IMR-90 (cell line): ENCODE data around the gene SH3BP4. TPM values are rescaled to one million over a fixed set of nuclear protein-coding genes. Genes with fewer than 3 reads are reported as not detected.

Source experiments
- ATAC-seq: fragments of 200-7000 bp; cut with Tn5 transposase; 2 replicates; pipeline ENCODE4 v1.9.1; 2020; ENCODE audit warnings: low read depth, mild to moderate bottlenecking, moderate library complexity
- BruUV-seq: library from RNA; stranded (reverse); fragments of 400-500 nt; replicated peaks from 2 replicates; lab custom pipeline; 2021; lab: Mats Ljungman, UMichigan
- CTCF ChIA-PET: fragments of 300-600 bp; formaldehyde crosslinking; extraction: SDS; loops from one replicate; lab custom pipeline; 2021; ENCODE audit warnings: antibody characterized with exemption; lab: Yijun Ruan, JAX
- POLR2A ChIA-PET: fragments of 300-600 bp; sonication (Branson Sonifier 250); formaldehyde crosslinking; loops from one replicate; lab custom pipeline; 2022; ENCODE audit warnings: antibody characterized with exemption; ENCODE audit not compliant: unreplicated experiment; lab: Charles Lee
- DNase-seq: peaks from one replicate; pipeline ENCODE4 v3.0.0; 2013
- H2AFZ ChIP-seq: replicated peaks from 2 replicates; pipeline ENCODE3; 2013; ENCODE audit warnings: low read length, mild to moderate bottlenecking; ENCODE audit not compliant: poor library complexity
- H2AK5ac ChIP-seq: 2 replicates; pipeline ENCODE4 v1.6.1; 2013; ENCODE audit warnings: low read depth, low read length, inconsistent platforms
- H2AK9ac ChIP-seq: replicated peaks from 2 replicates; pipeline ENCODE3; 2013; ENCODE audit warnings: mild to moderate bottlenecking, low read depth, low read length, moderate library complexity; ENCODE audit not compliant: poor library complexity
- H2BK120ac ChIP-seq: 2 replicates; pipeline ENCODE4 v1.6.1; 2013; ENCODE audit warnings: low read depth, low read length, inconsistent platforms
- H2BK15ac ChIP-seq: 3 replicates; pipeline ENCODE4 v1.6.1; 2013; ENCODE audit warnings: low read depth, low read length, inconsistent platforms
- H2BK20ac ChIP-seq: 2 replicates; pipeline ENCODE4 v1.6.1; 2013; ENCODE audit warnings: low read depth, mild to moderate bottlenecking, inconsistent platforms, low read length, moderate library complexity
- H2BK5ac ChIP-seq: 2 replicates; pipeline ENCODE4 v1.6.1; 2013; ENCODE audit warnings: mild to moderate bottlenecking, low read depth, low read length, inconsistent platforms; ENCODE audit not compliant: poor library complexity, severe bottlenecking
- H3K14ac ChIP-seq: replicated peaks from 2 replicates; pipeline ENCODE4 v1.6.1; 2013; ENCODE audit warnings: low read depth, low read length, inconsistent platforms
- H3K18ac ChIP-seq: 2 replicates; pipeline ENCODE4 v1.6.1; 2013; ENCODE audit warnings: low read depth, low read length, control low read depth
- H3K23ac ChIP-seq: 2 replicates; pipeline ENCODE4 v1.6.1; 2013; ENCODE audit warnings: low read depth, low read length, inconsistent platforms
- H3K27ac ChIP-seq: 2 replicates; pipeline ENCODE4 v1.5.1; 2013; ENCODE audit warnings: mild to moderate bottlenecking, control low read depth, low read length; ENCODE audit not compliant: insufficient read depth
- H3K27me3 ChIP-seq: 2 replicates; pipeline ENCODE4 v1.6.1; 2013; ENCODE audit warnings: low read length; ENCODE audit not compliant: control insufficient read depth, insufficient read depth
- H3K36me3 ChIP-seq: 2 replicates; pipeline ENCODE4 v1.6.1; 2013; ENCODE audit warnings: low read length, mixed read lengths; ENCODE audit not compliant: control insufficient read depth, insufficient read depth
- H3K4ac ChIP-seq: 2 replicates; pipeline ENCODE4 v1.6.1; 2013; ENCODE audit warnings: low read depth, low read length, inconsistent platforms
- H3K4me1 ChIP-seq: 2 replicates; pipeline ENCODE4 v1.6.1; 2013; ENCODE audit warnings: low read length, mixed read lengths; ENCODE audit not compliant: control insufficient read depth, insufficient read depth
- H3K4me2 ChIP-seq: 2 replicates; pipeline ENCODE4 v1.6.1; 2013; ENCODE audit warnings: low read depth, mild to moderate bottlenecking, control low read depth, low read length, moderate library complexity
- H3K4me3 ChIP-seq: 2 replicates; pipeline ENCODE4 v1.5.1; 2013; ENCODE audit warnings: low read depth, mild to moderate bottlenecking, control low read depth, low read length, moderate library complexity; ENCODE audit not compliant: insufficient read depth
- H3K56ac ChIP-seq: 2 replicates; pipeline ENCODE4 v1.6.1; 2013; ENCODE audit warnings: low read length, inconsistent platforms; ENCODE audit not compliant: insufficient read depth; ENCODE audit errors: extremely low read depth
- H3K79me1 ChIP-seq, 2 experiments: 2 replicates each; pipeline ENCODE4 v1.6.1; 2013; ENCODE audit warnings: low read length in 2 of 2, inconsistent platforms in 1 of 2, low read depth in 1 of 2
- H3K9ac ChIP-seq: 2 replicates; pipeline ENCODE4 v1.6.1; 2013; ENCODE audit warnings: low read depth, low read length, control low read depth
- H3K9me1 ChIP-seq: 2 replicates; pipeline ENCODE4 v1.6.1; 2013; ENCODE audit warnings: low read length, inconsistent platforms; ENCODE audit not compliant: insufficient read depth
- H3K9me3 ChIP-seq: 2 replicates; pipeline ENCODE4 v1.6.1; 2013; ENCODE audit warnings: low read length; ENCODE audit not compliant: control insufficient read depth, insufficient read depth
- H4K20me1 ChIP-seq: 2 replicates; pipeline ENCODE4 v1.6.1; 2013; ENCODE audit warnings: low read length, inconsistent platforms; ENCODE audit not compliant: insufficient read depth
- H4K5ac ChIP-seq: 2 replicates; pipeline ENCODE4 v1.6.1; 2013; ENCODE audit warnings: mild to moderate bottlenecking, low read depth, low read length, control low read depth
- H4K8ac ChIP-seq, 2 experiments: 2 replicates each; pipeline ENCODE4 v1.6.1; 2013; ENCODE audit warnings: low read depth in 2 of 2, low read length in 2 of 2, control low read depth in 1 of 2, inconsistent platforms in 1 of 2
- H4K91ac ChIP-seq: 2 replicates; pipeline ENCODE4 v1.6.1; 2013; ENCODE audit warnings: low read depth, low read length, inconsistent platforms; ENCODE audit not compliant: insufficient read depth
- BHLHE40 ChIP-seq: fragments of 150-350 bp; IDR thresholded peaks from 2 replicates; pipeline ENCODE4 v1.6.1; 2016; ENCODE audit warnings: mild to moderate bottlenecking, low read depth, low read length
- CEBPB ChIP-seq: IDR thresholded peaks from 2 replicates; pipeline ENCODE4 v1.6.1; 2012; ENCODE audit warnings: low read depth, low read length, improper control_type of control experiment
- CHD1 ChIP-seq: IDR thresholded peaks from 2 replicates; pipeline ENCODE4 v1.6.1; 2012; ENCODE audit warnings: low read depth, low read length, improper control_type of control experiment
- CTCF ChIP-seq: conservative IDR thresholded peaks from 2 replicates; pipeline ENCODE4 v1.5.1; 2012; ENCODE audit warnings: mild to moderate bottlenecking, low read depth, low read length, improper control_type of control experiment
- ELK1 ChIP-seq: fragments of 150-350 bp; IDR thresholded peaks from 2 replicates; pipeline ENCODE4 v1.6.1; 2016; ENCODE audit warnings: low read depth, mild to moderate bottlenecking, low read length, moderate library complexity, borderline replicate concordance
- FOS ChIP-seq: fragments of 150-350 bp; IDR thresholded peaks from 2 replicates; pipeline ENCODE4 v1.6.1; 2016; ENCODE audit warnings: low read depth, low read length
- MAFK ChIP-seq: IDR thresholded peaks from 2 replicates; pipeline ENCODE4 v1.6.1; 2012; ENCODE audit warnings: low read depth, low read length, improper control_type of control experiment
- MAZ ChIP-seq: IDR thresholded peaks from 2 replicates; pipeline ENCODE4 v1.6.1; 2012; ENCODE audit warnings: low read depth, mild to moderate bottlenecking, low read length, improper control_type of control experiment, moderate library complexity, borderline replicate concordance
- NFE2L2 ChIP-seq: fragments of 150-350 bp; IDR thresholded peaks from 2 replicates; pipeline ENCODE4 v1.6.1; 2016; ENCODE audit warnings: low read depth, mild to moderate bottlenecking, low read length
- POLR2A ChIP-seq: IDR thresholded peaks from 2 replicates; pipeline ENCODE4 v1.6.1; 2012; ENCODE audit warnings: mild to moderate bottlenecking, low read depth, low read length
- RAD21 ChIP-seq: IDR thresholded peaks from 2 replicates; pipeline ENCODE4 v1.6.1; 2012; ENCODE audit warnings: low read length, improper control_type of control experiment
- RCOR1 ChIP-seq: IDR thresholded peaks from 2 replicates; pipeline ENCODE4 v1.6.1; 2012; ENCODE audit warnings: mild to moderate bottlenecking, low read length, improper control_type of control experiment; ENCODE audit not compliant: insufficient replicate concordance
- RFX5 ChIP-seq: IDR thresholded peaks from 2 replicates; pipeline ENCODE4 v1.8.0; 2012; ENCODE audit warnings: low read depth, mild to moderate bottlenecking, low read length, moderate library complexity
- SMC3 ChIP-seq: fragments of 150-350 bp; IDR thresholded peaks from 2 replicates; pipeline ENCODE4 v1.6.1; 2016; ENCODE audit warnings: low read depth, mild to moderate bottlenecking, antibody characterized with exemption, low read length, moderate library complexity
- USF2 ChIP-seq: fragments of 150-350 bp; IDR thresholded peaks from 2 replicates; pipeline ENCODE4 v1.6.1; 2017; ENCODE audit warnings: mild to moderate bottlenecking, antibody characterized with exemption, low read length, low read depth
- WGBS, 2 experiments: methylation state at CpG; one replicate each; pipeline versions ENCODE4 v1.1.5 to v1.1.7; 2013; ENCODE audit warnings: missing lambda C conversion rate in 2 of 2; ENCODE audit not compliant: insufficient read length in 1 of 2; ENCODE audit errors: extremely low coverage in 2 of 2; 5-methylcytosine and 5-hydroxymethylcytosine counted together
- dilution Hi-C: fragments of 300-500 bp; cut with HindIII; formaldehyde crosslinking; loops from one replicate; pipeline ENCODE4 v1.14.3; 2018; ENCODE audit warnings: low sequenced_read_pairs; ENCODE audit not compliant: unreplicated experiment
- in situ Hi-C: fragments of 300-500 bp; cut with MboI; formaldehyde crosslinking; loops from 3 replicates; pipeline ENCODE4 v1.14.3; 2019; ENCODE audit warnings: low sequenced_read_pairs, inconsistent platforms, mixed read lengths
- intact Hi-C: fragments of 100-400 bp; cut with micrococcal nuclease; formaldehyde crosslinking; loops from 2 replicates; pipeline ENCODE4 v1.10.0; 2022
- polyA plus RNA-seq, 3 experiments: library from polyadenylated mRNA; depleted of rRNA; stranded (reverse); fragments of >200 nt; gene quantifications; 2 replicates each; pipeline ENCODE4 v1.2.3, GENCODE V29; 2012; ENCODE audit warnings: low replicate concordance in 1 of 3
- total RNA-seq: library from RNA; depleted of rRNA; stranded (reverse); fragments of >200 nt; gene quantifications from 2 replicates; pipeline ENCODE4 v1.2.3, GENCODE V29; 2012

SH3BP4 gene
- total and polyA plus RNA-seq, 2 of the 4 experiments (the other 2 are of a cell fraction): 104 to 122 TPM

- peaks cover 64% of the 10 kb centered on the region for H3K9me1 ChIP-seq
- H3K56ac ChIP-seq: no peak overlapping the region
- H4K5ac ChIP-seq: no peak overlapping the region
- no peak overlapping the region for H4K8ac ChIP-seq
- no peak overlapping the region for H3K4me2 ChIP-seq
- no peak overlapping the region for H2AK5ac ChIP-seq
- H2BK20ac ChIP-seq: no peak overlapping the region
- no peak overlapping the region for H4K91ac ChIP-seq
- H3K9ac ChIP-seq: no peak overlapping the region
- H3K4me1 ChIP-seq: peaks cover 48% of the 10 kb centered on the region
- H3K27me3 ChIP-seq: no peaks in the 10 kb centered on the region
- ATAC-seq (no peak), DNase-seq (peak; percentile 53)
- H3K23ac ChIP-seq: 0 out of 2 replicates have a peak overlapping the region, but pooled peaks have one; percentile 91
- H3K9me3 ChIP-seq: no peaks in the 10 kb centered on the region
- peaks cover 41% of the 10 kb centered on the region for H3K36me3 ChIP-seq
- 0 out of 2 replicates have a peak overlapping the region, but pooled peaks have one; percentile 37 for H3K14ac ChIP-seq
- no peak overlapping the region for H2AFZ ChIP-seq
- H2BK120ac ChIP-seq: no peak overlapping the region
- dilution Hi-C loops: no loop called here
- in situ Hi-C loops: no loop called here
- H3K4me3 ChIP-seq: no peak overlapping the region
- POLR2A ChIA-PET: interaction anchor here (0.7 kb wide), 1 partner anchor 10 kb away, joined by 9 read pairs; no protein-coding TSS in a partner anchor
- WGBS, 2 experiments: 100% methylated on average over 1 of the region's 13 CpGs; no CpG with 5 or more reads in 1 of the 2 experiments
- no peak overlapping the region for H2BK15ac ChIP-seq
- H3K18ac ChIP-seq: no peak overlapping the region
- BruUV-seq: no TSS peak
- TF ChIP-seq RFX5 (no peak), MAFK (no peak), MAZ (no peak), CHD1 (no peak), NFE2L2 (no peak), RAD21 (no peak), POLR2A (no peak), RCOR1 (no peak), ELK1 (no peak), SMC3 (no peak), CEBPB (no peak), USF2 (no peak), CTCF (no peak), BHLHE40 (no peak), FOS (no peak)
- CTCF ChIA-PET: no interaction called here
- H2AK9ac ChIP-seq: no peak overlapping the region
- H2BK5ac ChIP-seq: peak overlapping the region; percentile 88
- H3K27ac ChIP-seq: no peak overlapping the region
- H3K79me1 ChIP-seq: peaks cover 0 to 65% of the 10 kb centered on the region in 2 experiments; a peak in 2 of 4 replicates
- intact Hi-C loops: no loop called here
- no peak overlapping the region for H3K4ac ChIP-seq
- H4K20me1 ChIP-seq: peaks cover 98% of the 10 kb centered on the region
Observed at GRCh38 chr2:234970477-234970882, 18.7 kb downstream of the SH3BP4 start.
